HG03469 (cell line): ENCODE measurements around the gene HIF1A.

ENCODE experiments used
- ATAC-seq: cut with Tn5 transposase; IDR thresholded peaks from one replicate; pipeline ENCODE4 v1.9.1; 2021; ENCODE audit warnings: mild to moderate bottlenecking, moderate library complexity, moderate number of reproducible peaks; ENCODE audit not compliant: unreplicated experiment

Gene HIF1A

GRCh38 chr14:61672796-61673195, 22.5 kb upstream of the HIF1A start:
- no peak for ATAC-seq

- no peak for ATAC-seq
These were observed 22.0 kb upstream of the HIF1A start for GRCh38 chr14:61673305-61673704.

GRCh38 chr14:61675291-61675690, 20.0 kb upstream of the HIF1A start:
- ATAC-seq: no peak

- ATAC-seq: no peak
These were observed 17.8 kb upstream of the HIF1A start for GRCh38 chr14:61677479-61677878.

- no peak for ATAC-seq
These were observed 16.3 kb upstream of the HIF1A start for GRCh38 chr14:61678975-61679374.

- ATAC-seq: no peak
These were observed 13.9 kb upstream of the HIF1A start for GRCh38 chr14:61681413-61681812.

- no peak for ATAC-seq
These were observed 12.2 kb upstream of the HIF1A start for GRCh38 chr14:61683108-61683507.

GRCh38 chr14:61690039-61690438, 5.3 kb upstream of the HIF1A start:
- ATAC-seq: no peak

GRCh38 chr14:61690982-61691381, 4.3 kb upstream of the HIF1A start:
- ATAC-seq: no peak

- no peak for ATAC-seq
These were observed 3.8 kb upstream of the HIF1A start for GRCh38 chr14:61691495-61691894.

GRCh38 chr14:61694039-61694438, 1.3 kb upstream of the HIF1A start:
- no peak for ATAC-seq

- ATAC-seq: no peak
These were observed 598 bp downstream of the HIF1A start for GRCh38 chr14:61695695-61696527.

GRCh38 chr14:61696753-61697318, 1.5 kb downstream of the HIF1A start:
- ATAC-seq: no peak

GRCh38 chr14:61698206-61698980, 3.1 kb downstream of the HIF1A start:
- ATAC-seq: no peak

GRCh38 chr14:61699027-61699426, 3.7 kb downstream of the HIF1A start:
- ATAC-seq: no peak

GRCh38 chr14:61700104-61700886, 5.0 kb downstream of the HIF1A start:
- no peak for ATAC-seq

GRCh38 chr14:61701946-61702345, 6.6 kb downstream of the HIF1A start:
- no peak for ATAC-seq

GRCh38 chr14:61703342-61704129, 8.2 kb downstream of the HIF1A start:
- no peak for ATAC-seq

GRCh38 chr14:61704554-61704953, 9.2 kb downstream of the HIF1A start:
- ATAC-seq: no peak

- ATAC-seq: no peak
These were observed 9.7 kb downstream of the HIF1A start for GRCh38 chr14:61705017-61705416.
